GM12873 (cell line): ENCODE measurements around the gene USP22.

ENCODE experiments used
- CTCF ChIP-seq: IDR thresholded peaks from 2 replicates; pipeline ENCODE4 v1.5.1; 2012; ENCODE audit warnings: low read depth, mild to moderate bottlenecking, moderate library complexity, low read length, control low read depth; ENCODE audit not compliant: insufficient read depth; ENCODE audit errors: missing control alignments

Gene USP22

GRCh38 chr17:20999044-20999573 is 43.7 kb downstream of the USP22 start:
- TF ChIP-seq CTCF = no peak

- TF ChIP-seq CTCF = no peak
Observed at GRCh38 chr17:20998571-20999043, 44.2 kb downstream of the USP22 start.

- no peak for TF ChIP-seq CTCF
Observed at GRCh38 chr17:20997711-20998570, 44.9 kb downstream of the USP22 start.

GRCh38 chr17:20996724-20997615 is 45.8 kb downstream of the USP22 start:
- no peak for TF ChIP-seq CTCF

- TF ChIP-seq CTCF = no peak
Observed at GRCh38 chr17:20995873-20996723, 46.7 kb downstream of the USP22 start.

- no peak for TF ChIP-seq CTCF
Observed at GRCh38 chr17:20995164-20995872, 47.5 kb downstream of the USP22 start.
